NOMO-1 treated with dmso at 0.1 percent for 144 hours (cell line): ENCODE data around the gene HIF3A.
A peak's percentile ranks its signal among the peaks of the same experiment; 100 is the strongest.

ENCODE experiments used
- DNase-seq: peaks from one replicate; lab custom pipeline; 2025; ENCODE audit not compliant: unreplicated experiment; lab: John Stamatoyannopoulos, UW

Gene HIF3A

GRCh38 chr19:46324277-46324676 lies 27.4 kb downstream of the HIF3A start:
- DNase-seq: no peak

- DNase-seq: no peak
These were observed 29.8 kb downstream of the HIF3A start for GRCh38 chr19:46326608-46327007.

DNA sequence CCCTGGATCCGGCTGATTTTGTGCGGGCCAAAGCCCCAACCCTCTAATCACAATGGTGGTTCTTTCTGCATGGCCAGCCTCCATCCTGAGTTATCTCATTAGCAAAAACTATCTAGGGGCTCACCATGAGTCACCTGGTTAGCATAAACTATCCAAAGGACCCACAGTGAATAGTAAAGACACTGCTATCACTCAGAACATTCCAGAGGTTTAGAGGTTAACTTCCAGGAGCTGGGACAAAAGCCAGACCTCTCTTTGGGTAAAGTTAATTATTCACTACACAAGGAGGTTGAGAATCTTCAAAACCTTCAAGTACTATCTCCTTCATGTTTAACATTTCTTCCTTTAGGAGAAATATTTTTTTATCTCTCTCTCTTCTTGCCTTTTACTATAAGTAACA lies 31.2 kb downstream of the HIF3A start:
- DNase-seq: no peak

DNA sequence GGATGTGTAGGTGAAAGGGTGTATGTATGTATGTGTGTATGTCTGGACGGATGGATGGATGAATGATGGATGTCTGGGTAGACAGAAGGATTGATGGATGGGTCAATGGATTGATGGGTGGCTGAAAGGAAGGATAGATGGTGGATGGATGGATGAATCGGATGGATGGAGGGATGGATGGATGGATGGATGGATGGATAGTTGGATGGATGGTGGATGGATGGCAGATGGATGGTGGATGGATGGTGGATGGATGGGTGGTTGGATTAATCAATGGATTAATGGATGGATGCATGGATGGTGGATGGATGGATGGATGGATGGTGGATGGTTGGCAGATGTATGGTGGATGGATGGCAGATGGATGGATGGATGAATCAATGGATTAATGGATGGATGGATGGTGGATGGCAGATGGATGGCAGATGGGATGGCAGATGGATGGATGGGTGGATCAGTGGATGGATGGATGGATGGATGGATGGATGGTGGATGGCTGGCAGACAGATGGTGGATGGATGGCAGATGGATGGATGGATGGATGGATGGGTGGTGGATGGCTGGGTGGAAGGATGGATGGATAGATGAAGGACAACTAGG lies 33.6 kb downstream of the HIF3A start:
- DNase-seq: no peak

GRCh38 chr19:46337487-46337886 lies 40.6 kb downstream of the HIF3A start:
- no peak for DNase-seq

- DNase-seq: no peak
These were observed 42.6 kb downstream of the HIF3A start for GRCh38 chr19:46339446-46339845.

- DNase-seq: no peak
These were observed 43.3 kb downstream of the HIF3A start for GRCh38 chr19:46340051-46340659.

DNA sequence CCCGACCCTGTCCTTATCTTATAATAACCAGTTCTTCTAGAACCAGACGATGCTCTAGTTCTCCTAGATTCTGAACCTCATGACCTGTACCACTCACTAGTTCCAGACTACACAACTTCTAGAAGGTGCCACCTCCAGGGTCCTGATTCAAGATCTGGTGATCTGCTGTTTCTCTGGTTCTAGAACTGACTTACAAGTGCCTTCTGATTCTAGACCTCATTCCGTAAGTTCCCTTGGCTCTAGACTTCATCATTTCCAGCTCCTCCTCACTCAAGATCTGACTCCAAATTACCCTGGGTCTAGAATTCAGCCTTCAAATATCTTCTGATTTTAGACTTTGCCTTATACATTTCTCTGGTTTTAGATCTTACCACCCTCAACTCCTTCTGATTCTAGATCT lies 45.1 kb downstream of the HIF3A start:
- no peak for DNase-seq

DNA sequence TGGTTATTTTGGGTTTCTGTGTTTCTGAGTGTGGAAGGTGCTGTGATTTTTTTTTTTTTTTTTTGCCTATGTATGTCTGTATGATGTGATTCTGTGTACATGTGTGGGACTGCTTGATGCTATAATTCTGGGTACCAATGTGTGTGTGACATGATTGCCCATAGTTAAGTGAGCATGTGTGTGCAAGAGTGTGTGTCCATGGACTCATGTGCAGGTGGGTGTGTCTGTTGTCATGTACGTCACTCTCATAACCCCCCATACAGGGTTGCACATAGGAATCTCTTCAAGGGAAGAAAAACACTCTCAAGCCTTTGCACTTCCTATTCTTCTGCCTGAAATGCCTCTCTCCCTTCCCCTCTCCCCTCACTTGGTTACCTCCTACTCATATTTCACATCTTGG lies 47.5 kb downstream of the HIF3A start:
- DNase-seq: no peak

- no peak for DNase-seq
These were observed 48.3 kb downstream of the HIF3A start for GRCh38 chr19:46345157-46345556.

- peak; percentile 89 for DNase-seq
These were observed 50.2 kb downstream of the HIF3A start, which contains the start of gene PPP5C for GRCh38 chr19:46346821-46347571. Gene PPP5C (plus strand): TSS chr19:46347087. CDS start chr19:46347097, 10 bp downstream.

DNA sequence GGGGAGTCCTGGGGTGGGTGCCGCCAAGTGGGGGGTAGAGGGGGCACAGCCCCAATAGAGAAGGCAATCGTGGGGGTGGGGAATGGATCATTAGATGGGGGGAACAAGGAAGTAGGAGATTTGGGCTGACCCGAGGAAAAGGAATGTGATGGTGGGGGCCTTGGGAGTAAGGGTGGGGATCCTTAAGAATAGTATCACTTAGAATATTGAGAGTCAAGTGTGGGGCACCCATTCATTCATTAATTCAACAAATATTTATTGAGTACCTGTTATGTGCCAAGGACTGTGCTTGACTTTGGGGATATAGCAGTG lies 50.7 kb downstream of the HIF3A start:
- DNase-seq: no peak

- no peak for DNase-seq
These were observed 51.1 kb downstream of the HIF3A start for GRCh38 chr19:46347985-46348384.

GRCh38 chr19:46349311-46349993 lies 52.6 kb downstream of the HIF3A start:
- DNase-seq: no peak

DNA sequence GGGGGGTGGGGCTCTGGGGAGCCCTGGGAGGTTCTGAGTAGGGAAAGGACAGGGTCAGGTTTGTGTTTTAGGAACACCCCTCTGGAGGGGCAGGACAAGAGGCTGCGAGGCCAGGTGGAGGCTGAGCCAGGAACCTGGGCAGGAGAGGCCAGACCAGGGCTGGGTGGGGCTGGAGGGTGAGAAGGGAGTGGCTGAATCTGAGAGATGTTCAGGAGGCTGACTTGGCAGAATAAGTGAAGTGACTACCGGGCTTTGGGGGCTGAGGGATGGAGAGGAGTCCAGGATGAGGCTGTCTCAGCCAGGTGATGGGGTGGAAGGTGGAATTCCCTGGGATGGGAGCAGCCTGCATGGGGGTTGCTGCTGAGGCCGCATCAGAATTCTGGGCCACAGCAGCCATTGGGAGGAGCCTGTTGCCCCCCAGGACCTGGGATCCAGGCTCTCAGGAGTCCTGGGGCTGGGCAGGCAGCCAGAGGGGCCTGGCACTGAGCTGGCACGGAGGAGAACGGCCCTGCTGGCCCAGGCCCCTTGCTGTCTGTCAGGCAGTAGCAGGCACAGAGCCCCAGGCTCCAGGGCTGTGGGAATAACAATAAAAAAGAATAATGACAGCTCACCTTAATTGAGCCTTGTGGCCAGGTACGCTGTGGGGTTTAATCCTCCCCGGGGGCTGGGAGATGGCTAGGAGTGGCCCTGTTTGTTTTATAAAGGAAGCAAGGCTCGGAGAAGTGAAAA lies 53.4 kb downstream of the HIF3A start:
- no peak for DNase-seq

- DNase-seq: peak; percentile 15
These were observed 53.9 kb downstream of the HIF3A start for GRCh38 chr19:46350758-46351159.

DNA sequence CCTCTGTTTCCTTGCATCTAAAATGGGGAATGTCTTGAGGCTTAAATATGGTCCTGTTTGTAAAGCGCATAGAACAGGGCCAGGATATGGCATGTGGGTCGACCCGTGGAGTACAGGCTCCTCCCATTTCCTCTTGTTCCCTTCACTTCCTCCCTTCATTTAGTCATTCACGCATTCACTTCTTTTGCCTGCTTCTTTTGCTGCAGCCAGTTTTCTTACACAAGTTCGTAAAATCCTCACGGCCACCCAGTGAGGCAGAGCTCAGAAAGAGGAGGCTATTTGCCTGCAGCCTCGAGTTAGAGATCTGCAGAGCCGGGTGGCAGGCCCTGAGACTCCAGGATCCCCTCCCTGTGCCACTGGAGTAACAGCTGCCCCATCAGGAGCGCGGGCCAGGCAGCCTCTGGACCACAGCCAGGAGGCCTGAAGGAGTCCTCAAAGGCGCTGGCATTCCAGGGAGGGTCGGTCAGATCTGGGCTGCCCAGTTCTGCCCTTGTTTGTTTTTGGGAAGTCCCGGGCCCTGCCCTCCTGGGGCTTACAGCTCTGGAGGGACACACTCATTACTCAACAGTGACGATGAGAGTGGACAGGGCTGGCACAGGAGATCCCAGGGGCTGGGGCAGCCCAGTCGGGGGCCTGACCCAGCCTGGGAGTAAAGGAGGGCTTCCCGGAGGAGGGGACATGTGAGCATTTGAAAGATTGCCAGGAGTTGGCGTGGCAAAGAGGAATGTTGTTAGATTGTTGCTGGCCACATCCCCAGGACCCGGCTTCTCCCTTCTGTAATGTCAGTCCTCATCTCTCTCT lies 54.6 kb downstream of the HIF3A start:
- DNase-seq: no peak

DNA sequence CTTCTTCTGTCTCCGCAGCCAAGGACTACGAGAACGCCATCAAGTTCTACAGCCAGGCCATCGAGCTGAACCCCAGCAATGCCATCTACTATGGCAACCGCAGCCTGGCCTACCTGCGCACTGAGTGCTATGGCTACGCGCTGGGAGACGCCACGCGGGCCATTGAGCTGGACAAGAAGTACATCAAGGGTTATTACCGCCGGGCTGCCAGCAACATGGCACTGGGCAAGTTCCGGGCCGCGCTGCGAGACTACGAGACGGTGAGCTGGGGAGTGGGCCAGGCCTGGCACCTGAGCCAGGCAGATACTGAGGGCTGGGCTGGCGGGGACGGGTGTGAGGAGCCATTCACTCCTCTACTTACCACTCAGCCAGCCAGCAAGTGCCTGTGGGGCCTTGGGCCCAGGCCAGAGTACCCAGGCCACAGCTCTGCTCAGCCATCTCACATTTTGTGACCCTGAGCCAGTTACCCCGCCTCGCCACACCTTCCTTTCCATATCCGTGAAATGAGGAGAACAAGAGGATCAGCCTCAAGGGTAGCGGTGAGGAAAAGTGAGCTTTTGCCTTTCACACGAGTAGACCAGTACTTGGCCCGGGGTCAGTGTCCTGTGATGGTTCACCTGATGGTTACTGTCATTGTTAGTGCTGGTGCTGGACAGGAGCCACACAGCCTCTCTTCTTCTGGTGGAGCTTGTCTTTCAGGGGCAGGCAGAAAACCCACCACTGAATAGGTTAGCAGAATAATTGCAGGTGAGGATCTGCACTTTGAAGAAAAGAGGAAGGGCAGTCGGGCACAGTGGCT lies 57.1 kb downstream of the HIF3A start:
- no peak for DNase-seq

DNA sequence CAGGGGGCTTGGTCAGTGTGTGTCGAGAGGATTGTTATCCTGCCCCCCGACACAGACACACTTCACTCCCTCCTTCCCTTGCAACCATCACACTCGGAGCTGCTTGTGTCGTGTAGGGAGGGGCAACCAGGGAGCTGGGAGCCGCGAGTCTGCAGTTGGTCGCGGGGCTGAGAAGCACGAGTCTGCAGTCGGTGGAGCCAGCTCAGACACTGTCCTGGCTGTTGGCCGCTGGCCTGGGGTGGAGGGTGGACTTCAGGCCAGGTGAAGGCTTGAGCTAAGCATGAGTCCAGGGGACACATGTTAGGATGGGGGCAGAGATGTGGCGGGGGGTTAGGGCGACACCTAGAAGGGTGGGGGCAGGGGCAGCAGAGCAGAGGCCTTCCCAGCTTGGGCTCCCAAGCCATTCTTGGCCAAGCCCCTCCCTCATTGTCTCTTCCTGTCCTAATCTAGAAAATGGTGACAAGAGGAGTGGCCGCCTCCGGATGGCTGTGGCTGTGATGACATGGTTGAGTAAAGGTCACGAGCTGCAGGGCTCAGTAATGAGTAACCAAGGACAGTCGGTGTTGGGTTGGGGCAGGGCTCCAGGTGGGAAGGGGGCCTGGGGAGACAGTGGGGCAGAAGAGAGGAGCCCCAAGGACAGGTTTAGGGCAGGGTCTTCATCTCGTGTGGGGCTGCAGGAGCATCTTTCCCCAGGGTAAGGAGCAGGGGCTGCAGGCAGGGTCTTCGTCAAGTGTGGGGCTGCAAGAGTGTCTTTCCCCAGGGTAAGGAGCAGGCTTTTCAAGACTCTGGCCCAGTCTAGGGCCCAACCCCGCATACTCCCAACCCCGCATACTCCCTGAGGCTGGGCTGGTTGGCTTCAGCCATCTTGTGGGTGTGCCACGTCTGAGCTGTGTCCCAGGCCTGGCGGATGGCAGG lies 58.6 kb downstream of the HIF3A start:
- no peak for DNase-seq
